Activated naive CD8-positive, alpha-beta T cell treated with anti-CD3 and anti-CD28 coated beads, Interleukin-2, amount 50 U/mL, for 24 hours (primary cell): ENCODE data around the gene MED26.

Experiments
- ATAC-seq: fragments of 150-1000 bp; cut with Tn5 transposase; one replicate; pipeline ENCODE4 v1.10.0; 2021
- DNase-seq: peaks from one replicate; pipeline ENCODE4 v3.0.0; 2021
- H3K27ac Mint-ChIP-seq: one replicate; pipeline ENCODE4 v1.8.0; 2021; ENCODE audit warnings: mild to moderate bottlenecking, mixed read lengths
- H3K27me3 Mint-ChIP-seq: one replicate; pipeline ENCODE4 v1.8.0; 2021; ENCODE audit warnings: mixed read lengths
- H3K36me3 Mint-ChIP-seq: one replicate; pipeline ENCODE4 v1.8.0; 2021; ENCODE audit warnings: low read depth, mixed read lengths
- H3K4me1 Mint-ChIP-seq: one replicate; pipeline ENCODE4 v1.8.0; 2021; ENCODE audit warnings: mixed read lengths
- H3K4me3 Mint-ChIP-seq: one replicate; pipeline ENCODE4 v1.8.0; 2021; ENCODE audit warnings: mild to moderate bottlenecking, moderate library complexity, mixed read lengths
- H3K9me3 Mint-ChIP-seq: one replicate; pipeline ENCODE4 v1.8.0; 2021; ENCODE audit warnings: mixed read lengths

The MED26 gene

DNA sequence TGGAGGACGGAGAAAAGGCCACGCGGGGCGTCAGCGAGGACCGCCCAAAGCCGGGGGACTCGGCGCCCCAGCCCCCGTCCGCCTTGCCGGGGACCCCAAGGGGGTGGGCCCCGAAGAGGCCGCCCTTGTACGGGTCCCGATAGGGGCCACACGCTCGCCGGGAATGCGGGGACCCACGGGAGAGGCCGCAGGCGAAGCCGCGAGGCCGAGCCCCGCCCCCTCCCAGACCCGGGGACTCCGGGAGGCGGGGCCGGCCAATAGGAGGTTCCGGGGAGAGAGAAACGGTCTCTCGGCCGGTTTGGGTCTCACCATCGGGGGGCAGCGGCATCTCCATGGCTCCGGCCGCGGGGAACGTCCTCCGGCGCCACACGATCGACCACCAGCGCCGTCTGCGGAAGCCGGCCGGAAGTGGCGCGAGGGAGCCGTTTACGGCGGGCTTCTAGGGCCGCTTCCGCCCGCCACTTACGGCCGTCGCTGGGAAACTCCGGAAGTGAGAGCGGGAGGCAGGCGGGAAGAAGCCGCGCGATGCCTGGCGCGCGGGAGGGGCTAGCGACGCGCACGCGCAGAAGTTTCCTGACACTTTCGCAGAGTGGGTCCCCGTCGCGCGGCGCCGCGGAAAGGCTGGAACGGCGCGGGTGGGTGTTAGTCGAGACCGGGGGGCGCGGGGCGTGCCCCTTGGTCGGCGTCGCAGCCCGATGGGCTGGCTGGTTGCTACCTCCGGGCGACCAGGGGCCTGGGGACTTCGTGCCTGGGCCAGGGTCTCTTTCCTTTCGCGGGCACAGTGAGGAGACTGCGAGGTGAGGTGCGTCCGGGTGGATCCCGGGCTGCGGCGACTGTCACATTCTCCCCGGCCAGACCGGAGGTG is 85.7 kb downstream of the MED26 start, which contains the start of gene CHERP:
Gene CHERP, minus strand, starts transcription at position 393 of the 865 bp plus-strand sequence. Its CDS starts 59 bp downstream, at position 334.
- Mint-ChIP-seq H3K36me3 (peaks cover 54% of the 10 kb centered on the region), H3K4me3 (peak within 1 kb of the TSS; percentile 90), H3K9me3 (no peaks in the 10 kb centered on the region), H3K27ac (peak within 1 kb of the TSS; percentile 90), H3K4me1 (peaks cover 59% of the 10 kb centered on the region), H3K27me3 (no peaks in the 10 kb centered on the region)
- DNase-seq (peak; percentile 97), ATAC-seq (peak; percentile 83)

GRCh38 chr19:16541526-16542044 is 86.4 kb downstream of the MED26 start:
- Mint-ChIP-seq H3K36me3 (peaks cover 59% of the 10 kb centered on the region), H3K27me3 (no peaks in the 10 kb centered on the region), H3K27ac (peak overlapping the region; percentile 86), H3K4me3 (peak overlapping the region; percentile 90), H3K4me1 (peaks cover 60% of the 10 kb centered on the region), H3K9me3 (no peaks in the 10 kb centered on the region)
- DNase-seq, result no peak
- ATAC-seq, result no peak

DNA sequence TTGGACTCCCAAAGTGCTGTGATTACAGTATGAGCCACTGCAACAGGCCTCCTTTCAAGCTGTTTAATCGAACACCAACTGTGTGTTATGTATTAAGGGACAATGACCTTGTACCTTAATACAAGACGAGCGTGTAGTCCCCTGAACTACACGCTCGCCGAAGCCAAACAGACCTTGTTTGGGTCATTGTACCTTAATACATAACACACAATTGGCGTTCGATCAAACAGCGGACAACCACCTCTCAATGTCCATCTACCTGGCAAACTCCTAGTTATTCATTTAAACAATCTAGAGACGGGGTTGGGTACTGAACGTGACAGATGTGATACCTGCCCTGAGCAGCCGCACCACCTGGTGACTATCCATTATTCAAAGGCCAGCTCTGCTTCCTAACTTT is 87.1 kb downstream of the MED26 start:
- ATAC-seq, result no peak
- Mint-ChIP-seq H3K4me3 (peak overlapping the region; percentile 90), H3K27ac (peak overlapping the region; percentile 86), H3K9me3 (no peaks in the 10 kb centered on the region), H3K4me1 (peaks cover 60% of the 10 kb centered on the region), H3K27me3 (no peaks in the 10 kb centered on the region), H3K36me3 (peaks cover 62% of the 10 kb centered on the region)
- DNase-seq, result no peak

DNA sequence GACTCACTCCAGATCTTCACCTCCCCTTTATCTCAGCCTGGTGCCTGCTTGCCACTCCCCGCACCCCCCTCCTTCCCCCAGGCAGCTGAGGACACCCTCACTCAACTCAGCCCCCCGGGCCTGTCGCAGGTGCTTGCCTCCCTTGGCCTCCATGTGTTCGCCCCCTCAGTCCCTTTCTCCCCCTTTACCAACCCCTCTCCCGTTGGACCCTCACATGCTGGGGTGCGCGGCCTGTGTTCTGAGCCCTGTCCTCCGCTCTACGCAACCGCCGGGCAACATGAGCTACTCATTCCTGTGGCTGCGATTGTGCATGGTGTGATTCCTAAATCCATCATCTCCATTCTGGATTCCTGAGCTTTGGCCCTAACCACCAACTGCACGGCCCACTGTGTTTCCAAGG is 90.9 kb downstream of the MED26 start:
- H3K27me3 Mint-ChIP-seq, result no peaks in the 10 kb centered on the region
- DNase-seq, result no peak
- ATAC-seq, result no peak
- H3K4me3 Mint-ChIP-seq, result no peak overlapping the region
- H3K36me3 Mint-ChIP-seq, result peaks cover 71% of the 10 kb centered on the region
- no peak overlapping the region for H3K27ac Mint-ChIP-seq
- no peaks in the 10 kb centered on the region for H3K9me3 Mint-ChIP-seq
- peaks cover 40% of the 10 kb centered on the region for H3K4me1 Mint-ChIP-seq

DNA sequence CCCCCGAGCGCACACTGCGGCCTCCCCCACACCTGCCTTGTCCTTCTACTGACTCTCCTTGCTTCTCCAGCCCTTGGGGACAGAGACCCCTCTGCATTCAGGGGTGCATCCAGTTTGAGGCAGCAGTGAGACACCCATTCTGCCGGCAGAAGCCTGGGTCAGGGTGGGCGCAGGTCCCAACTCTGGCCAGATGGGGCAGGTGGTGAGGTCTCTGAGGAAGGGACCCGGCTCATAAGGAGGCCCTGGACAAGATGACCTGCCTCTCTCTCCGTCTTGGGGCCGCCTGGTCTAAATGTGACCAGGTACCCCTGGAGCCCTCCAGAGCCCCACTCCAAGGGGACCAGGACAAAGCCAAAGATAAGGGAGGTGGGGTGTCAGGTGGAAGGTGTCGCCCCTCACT is 91.9 kb downstream of the MED26 start:
- ATAC-seq, result no peak
- Mint-ChIP-seq H3K27me3 (no peaks in the 10 kb centered on the region), H3K27ac (no peak overlapping the region), H3K9me3 (no peaks in the 10 kb centered on the region), H3K4me1 (peaks cover 33% of the 10 kb centered on the region), H3K4me3 (no peak overlapping the region), H3K36me3 (peaks cover 71% of the 10 kb centered on the region)
- no peak for DNase-seq

DNA sequence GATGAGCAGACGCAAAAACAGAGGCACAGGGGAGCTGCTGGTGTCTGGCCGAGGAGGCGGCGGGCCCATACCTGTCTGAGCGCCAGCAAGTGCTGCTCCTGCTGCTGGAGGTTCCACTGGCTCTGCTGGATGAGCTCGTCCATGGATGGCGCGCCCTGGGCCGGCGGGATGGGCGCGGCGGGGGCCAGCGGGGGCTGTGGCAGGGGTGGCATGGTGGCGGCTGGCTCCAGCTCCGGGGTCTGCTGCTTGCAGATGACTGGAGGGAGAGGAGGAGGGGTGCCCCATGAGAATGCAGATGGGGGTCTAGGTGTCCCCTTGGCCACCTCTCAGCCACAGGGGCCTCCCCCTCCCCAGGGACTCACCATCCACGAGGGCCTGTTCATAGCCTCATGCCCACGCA is 92.6 kb downstream of the MED26 start:
- H3K4me1 Mint-ChIP-seq, result peaks cover 26% of the 10 kb centered on the region
- ATAC-seq, result no peak
- H3K27ac Mint-ChIP-seq, result no peak overlapping the region
- no peaks in the 10 kb centered on the region for H3K9me3 Mint-ChIP-seq
- H3K27me3 Mint-ChIP-seq, result no peaks in the 10 kb centered on the region
- H3K36me3 Mint-ChIP-seq, result peaks cover 64% of the 10 kb centered on the region
- DNase-seq, result no peak
- no peak overlapping the region for H3K4me3 Mint-ChIP-seq

DNA sequence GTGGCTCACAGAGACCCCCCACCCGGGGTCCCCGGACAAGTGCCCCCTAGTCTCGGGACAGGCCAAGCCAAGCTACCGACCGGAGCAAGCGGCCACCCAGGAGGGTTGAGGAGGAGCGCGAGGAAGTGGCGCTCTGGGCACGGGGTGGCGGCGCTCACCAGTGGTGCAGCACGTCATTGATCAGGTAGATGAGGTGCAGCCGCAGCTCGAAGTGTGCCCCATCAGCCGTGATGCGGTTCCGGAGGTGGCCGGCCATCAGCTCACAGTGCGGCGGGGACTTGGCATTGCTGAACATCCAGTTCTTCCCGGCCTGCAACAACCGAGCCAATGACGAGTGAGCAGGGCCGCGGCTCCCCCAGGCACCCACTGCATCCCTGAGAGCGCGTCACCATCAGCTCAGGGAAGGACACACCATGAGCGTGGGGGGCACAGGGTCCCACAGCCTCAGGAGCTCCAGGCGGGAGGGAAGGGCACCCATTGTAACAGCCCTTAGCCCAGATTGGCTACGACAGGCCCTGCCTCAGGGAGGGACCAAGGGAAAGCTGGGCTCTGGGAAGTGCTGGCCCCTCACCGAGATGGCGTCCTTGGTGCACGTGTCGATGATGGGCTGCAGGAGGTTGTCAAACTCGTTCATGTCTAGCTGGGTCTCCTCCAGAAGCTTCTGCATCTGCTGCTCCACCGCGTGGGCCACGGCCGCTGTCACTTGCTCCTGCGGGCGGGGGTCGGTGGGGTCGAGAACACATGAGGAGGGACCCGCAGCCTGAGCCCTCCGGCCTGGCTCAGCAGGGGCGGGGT is 95.4 kb downstream of the MED26 start:
- peaks cover 57% of the 10 kb centered on the region for H3K36me3 Mint-ChIP-seq
- H3K4me1 Mint-ChIP-seq, result peaks cover 4% of the 10 kb centered on the region
- DNase-seq (no peak), ATAC-seq (no peak)
- H3K27me3 Mint-ChIP-seq, result no peaks in the 10 kb centered on the region
- no peak overlapping the region for H3K27ac Mint-ChIP-seq
- H3K4me3 Mint-ChIP-seq, result no peak overlapping the region
- no peaks in the 10 kb centered on the region for H3K9me3 Mint-ChIP-seq

DNA sequence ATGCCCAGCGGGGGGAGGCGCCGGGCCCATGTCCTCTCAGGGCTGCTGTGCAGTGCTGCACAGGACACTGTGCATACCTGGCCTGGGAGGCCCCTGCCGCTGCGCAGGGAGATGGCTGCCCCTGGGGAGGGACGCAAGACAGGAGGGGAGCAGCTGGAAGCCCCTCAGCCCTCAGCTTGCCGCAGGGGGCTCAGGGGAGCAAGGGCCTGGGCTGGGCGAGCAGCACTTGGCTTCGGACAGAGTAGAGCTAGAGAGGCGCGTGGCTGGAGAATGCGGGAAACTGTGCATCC is 96.7 kb downstream of the MED26 start:
- Mint-ChIP-seq H3K9me3 (no peaks in the 10 kb centered on the region), H3K4me1 (no peaks in the 10 kb centered on the region), H3K36me3 (peaks cover 48% of the 10 kb centered on the region), H3K27ac (no peak overlapping the region), H3K27me3 (no peaks in the 10 kb centered on the region), H3K4me3 (no peak overlapping the region)
- no peak for ATAC-seq
- no peak for DNase-seq

GRCh38 chr19:16530540-16531379 is 97.2 kb downstream of the MED26 start:
- H3K4me1 Mint-ChIP-seq, result no peaks in the 10 kb centered on the region
- H3K27ac Mint-ChIP-seq, result no peak overlapping the region
- no peak overlapping the region for H3K4me3 Mint-ChIP-seq
- no peak for DNase-seq
- H3K9me3 Mint-ChIP-seq, result no peaks in the 10 kb centered on the region
- no peak for ATAC-seq
- peaks cover 49% of the 10 kb centered on the region for H3K36me3 Mint-ChIP-seq
- H3K27me3 Mint-ChIP-seq, result no peaks in the 10 kb centered on the region

GRCh38 chr19:16529466-16530144 is 98.4 kb downstream of the MED26 start:
- peaks cover 42% of the 10 kb centered on the region for H3K36me3 Mint-ChIP-seq
- no peak overlapping the region for H3K4me3 Mint-ChIP-seq
- no peak for ATAC-seq
- DNase-seq, result no peak
- H3K4me1 Mint-ChIP-seq, result no peaks in the 10 kb centered on the region
- no peaks in the 10 kb centered on the region for H3K9me3 Mint-ChIP-seq
- H3K27me3 Mint-ChIP-seq, result no peaks in the 10 kb centered on the region
- no peak overlapping the region for H3K27ac Mint-ChIP-seq

DNA sequence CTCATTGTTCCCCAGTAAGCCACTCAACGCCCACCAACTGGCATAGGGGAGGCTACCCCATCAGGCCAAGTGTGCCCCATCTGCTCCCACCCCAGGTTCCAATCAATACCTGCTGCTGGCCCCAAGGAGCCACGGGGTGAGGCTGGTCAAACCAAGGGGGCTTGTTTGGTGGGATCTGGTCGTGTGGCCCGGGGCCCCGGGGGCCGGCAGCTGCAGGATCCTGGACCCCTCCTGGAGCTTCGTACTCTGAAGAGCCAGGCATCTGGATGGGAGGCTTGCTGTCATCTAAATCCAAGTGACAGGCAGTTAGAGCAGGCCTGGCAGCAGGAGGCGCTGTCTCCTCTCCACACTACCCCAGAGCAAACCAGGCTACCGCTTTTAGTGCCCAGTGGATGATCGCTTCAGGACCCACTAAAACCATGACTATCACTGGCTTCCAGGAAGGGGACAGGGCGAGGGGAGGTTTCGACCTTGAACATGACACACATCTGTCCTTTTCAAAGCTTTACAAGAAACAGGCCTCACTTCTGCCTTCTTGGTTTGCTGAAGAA is 100.0 kb downstream of the MED26 start:
- H3K36me3 Mint-ChIP-seq, result peaks cover 39% of the 10 kb centered on the region
- no peak overlapping the region for H3K27ac Mint-ChIP-seq
- ATAC-seq (no peak), DNase-seq (peak; percentile 34)
- H3K9me3 Mint-ChIP-seq, result no peaks in the 10 kb centered on the region
- no peaks in the 10 kb centered on the region for H3K4me1 Mint-ChIP-seq
- H3K4me3 Mint-ChIP-seq, result no peak overlapping the region
- no peaks in the 10 kb centered on the region for H3K27me3 Mint-ChIP-seq

GRCh38 chr19:16527334-16527935 is 100.6 kb downstream of the MED26 start:
- peaks cover 44% of the 10 kb centered on the region for H3K36me3 Mint-ChIP-seq
- H3K4me1 Mint-ChIP-seq, result no peaks in the 10 kb centered on the region
- no peaks in the 10 kb centered on the region for H3K27me3 Mint-ChIP-seq
- H3K27ac Mint-ChIP-seq, result no peak overlapping the region
- no peaks in the 10 kb centered on the region for H3K9me3 Mint-ChIP-seq
- ATAC-seq (no peak), DNase-seq (no peak)
- H3K4me3 Mint-ChIP-seq, result no peak overlapping the region

- Mint-ChIP-seq H3K27me3 (no peaks in the 10 kb centered on the region), H3K9me3 (no peaks in the 10 kb centered on the region), H3K27ac (no peak overlapping the region), H3K4me1 (no peaks in the 10 kb centered on the region), H3K4me3 (no peak overlapping the region), H3K36me3 (peaks cover 40% of the 10 kb centered on the region)
- ATAC-seq, result no peak
- no peak for DNase-seq
Observed at GRCh38 chr19:16525751-16526481, 102.1 kb downstream of the MED26 start.
